Fibroblast of villous mesenchyme (primary cell): Measurements from ENCODE around the gene MRPS24. TPM values are rescaled to one million over a fixed set of nuclear protein-coding genes. Genes with fewer than 3 reads are reported as not detected.
"Not testable (repeated sequence)": the region's sequence is repeated elsewhere in the genome, so short reads cannot be mapped to it uniquely, and the experiment has no call there.

Experiments
- DNase-seq: peaks from one replicate; pipeline ENCODE4 v3.0.0-alpha.2; 2010; ENCODE audit warnings: low read depth
- H3K4me3 ChIP-seq: 2 replicates; pipeline ENCODE4 v1.5.1; 2011; ENCODE audit warnings: low read depth, mild to moderate bottlenecking, low read length
- total RNA-seq: library from RNA; depleted of rRNA; stranded (reverse); fragments of >200 nt; gene quantifications from 2 replicates; pipeline ENCODE4 v1.2.3, GENCODE V29; 2012
- TF ChIP-seq, protein P1 (sequence below): IDR thresholded peaks from 2 replicates; pipeline ENCODE4 v1.5.1; 2012; ENCODE audit warnings: low read depth, mild to moderate bottlenecking, low read length; ENCODE audit not compliant: insufficient read depth

Gene MRPS24
- total RNA-seq, 1 donor = 112 TPM

DNA sequence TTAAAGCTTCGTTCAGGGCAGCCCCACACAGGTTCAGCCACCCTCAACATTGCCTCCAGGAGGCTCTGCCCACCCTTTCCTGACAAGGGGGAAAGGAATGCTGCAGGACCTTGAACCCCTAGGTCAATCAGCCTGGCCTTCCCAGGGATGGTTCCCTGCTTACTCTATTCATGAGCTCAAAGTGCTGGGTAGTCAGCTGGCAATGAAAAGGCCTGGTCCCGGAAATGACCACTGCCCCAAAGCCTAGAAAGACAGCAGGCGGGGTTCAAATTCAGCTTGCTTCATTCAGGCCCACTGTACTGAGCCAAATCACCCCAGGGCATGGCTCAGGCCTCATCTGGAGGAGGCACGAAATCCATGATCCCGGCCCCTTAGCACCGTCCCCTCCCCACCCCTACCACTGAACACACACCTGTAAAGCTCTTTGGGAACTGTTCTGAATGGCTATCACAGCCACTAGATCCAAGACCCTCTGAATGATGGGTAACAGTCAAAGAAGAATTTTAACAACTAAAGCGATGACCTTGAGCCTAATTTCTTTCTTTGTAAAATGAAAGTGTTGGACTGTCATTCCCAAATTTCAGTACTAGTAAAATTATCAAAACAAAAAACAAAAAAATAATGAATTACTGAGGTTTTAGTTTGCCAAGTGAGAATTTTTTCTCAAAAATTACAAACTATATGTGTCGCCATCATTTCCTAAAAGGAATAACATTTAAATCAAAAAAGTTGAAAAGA is 36.1 kb upstream of the MRPS24 start:
- TF ChIP-seq, protein P1, sequence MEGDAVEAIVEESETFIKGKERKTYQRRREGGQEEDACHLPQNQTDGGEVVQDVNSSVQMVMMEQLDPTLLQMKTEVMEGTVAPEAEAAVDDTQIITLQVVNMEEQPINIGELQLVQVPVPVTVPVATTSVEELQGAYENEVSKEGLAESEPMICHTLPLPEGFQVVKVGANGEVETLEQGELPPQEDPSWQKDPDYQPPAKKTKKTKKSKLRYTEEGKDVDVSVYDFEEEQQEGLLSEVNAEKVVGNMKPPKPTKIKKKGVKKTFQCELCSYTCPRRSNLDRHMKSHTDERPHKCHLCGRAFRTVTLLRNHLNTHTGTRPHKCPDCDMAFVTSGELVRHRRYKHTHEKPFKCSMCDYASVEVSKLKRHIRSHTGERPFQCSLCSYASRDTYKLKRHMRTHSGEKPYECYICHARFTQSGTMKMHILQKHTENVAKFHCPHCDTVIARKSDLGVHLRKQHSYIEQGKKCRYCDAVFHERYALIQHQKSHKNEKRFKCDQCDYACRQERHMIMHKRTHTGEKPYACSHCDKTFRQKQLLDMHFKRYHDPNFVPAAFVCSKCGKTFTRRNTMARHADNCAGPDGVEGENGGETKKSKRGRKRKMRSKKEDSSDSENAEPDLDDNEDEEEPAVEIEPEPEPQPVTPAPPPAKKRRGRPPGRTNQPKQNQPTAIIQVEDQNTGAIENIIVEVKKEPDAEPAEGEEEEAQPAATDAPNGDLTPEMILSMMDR = no peak
- peak; percentile 30 for DNase-seq
- H3K4me3 ChIP-seq = peak overlapping the region; percentile 71

DNA sequence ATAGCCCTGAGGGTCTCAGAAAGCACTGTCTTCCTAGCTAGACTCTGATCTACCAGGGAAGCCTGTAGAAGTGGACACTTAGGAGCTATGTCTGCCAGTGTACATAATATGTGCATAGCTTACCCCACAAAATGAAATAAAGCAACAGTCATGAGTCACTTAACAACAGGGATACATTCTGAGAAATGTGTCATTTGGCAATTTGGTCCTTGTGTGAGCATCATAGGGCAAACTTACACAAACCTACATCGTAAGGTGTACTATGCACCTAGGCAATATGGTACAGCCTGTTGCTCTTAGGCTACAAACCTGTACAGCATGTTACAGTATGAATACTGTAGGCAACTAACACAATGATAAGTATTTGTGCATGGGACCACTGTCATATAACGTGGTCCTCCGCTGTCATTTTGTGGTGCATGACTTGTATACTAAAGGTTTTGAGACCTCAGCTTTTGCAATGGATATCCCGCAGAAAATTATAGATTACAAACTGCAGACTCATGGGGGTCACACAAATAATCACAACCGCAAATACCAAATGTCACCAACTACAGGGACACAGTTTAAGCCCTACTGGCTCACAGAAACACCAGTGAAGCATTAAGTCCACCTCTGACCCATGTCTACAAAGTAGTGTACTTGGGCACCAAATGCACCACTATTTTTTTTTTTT is 35.4 kb upstream of the MRPS24 start:
- TF ChIP-seq, protein P1 = no peak
- H3K4me3 ChIP-seq = peak overlapping the region; percentile 71
- DNase-seq = no peak

DNA sequence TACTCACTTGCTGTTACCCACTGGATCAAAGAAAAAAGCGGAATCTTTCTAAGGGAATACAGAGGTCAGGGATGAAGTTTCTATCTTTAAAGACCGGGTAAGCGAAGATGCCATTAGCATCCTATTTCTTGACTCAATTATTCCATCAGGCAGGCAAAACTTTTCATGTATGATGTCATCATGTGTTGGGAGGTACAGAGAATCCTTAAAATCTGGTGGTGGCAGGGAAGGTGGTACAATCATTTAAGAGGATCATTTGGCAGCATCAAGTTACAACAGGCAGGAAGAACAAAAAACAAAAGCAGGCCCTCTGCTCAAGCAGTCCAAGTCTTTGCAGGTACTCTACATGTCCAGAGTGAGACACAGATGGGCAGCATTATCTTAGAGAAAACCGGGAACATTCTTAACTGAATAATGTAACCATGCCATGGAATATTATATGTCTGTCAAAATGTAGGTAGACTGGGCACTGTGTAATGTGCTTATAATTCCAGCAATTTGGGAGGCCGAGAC is 33.3 kb upstream of the MRPS24 start:
- no peak for DNase-seq
- TF ChIP-seq, protein P1 = no peak
- no peak overlapping the region for H3K4me3 ChIP-seq

DNA sequence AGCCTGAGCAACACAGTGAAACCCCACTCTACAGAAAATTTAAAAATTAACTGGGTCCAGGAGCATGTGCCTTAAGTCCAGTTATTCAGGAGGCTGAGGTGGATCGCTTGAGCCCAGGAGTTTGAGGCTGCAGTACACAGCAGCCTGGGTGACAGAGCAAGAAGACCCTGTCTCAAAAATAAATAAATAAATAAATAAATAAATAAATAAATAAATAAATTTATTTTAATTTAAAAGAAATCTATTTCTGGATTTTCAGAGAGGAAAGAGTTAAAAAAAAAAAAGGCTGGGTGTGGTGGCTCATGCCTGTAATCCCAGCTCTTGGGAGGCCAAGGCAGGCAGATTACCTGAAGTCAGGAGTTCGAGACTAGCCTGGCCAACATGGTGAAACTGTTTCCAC is 29.3 kb upstream of the MRPS24 start:
- DNase-seq, H3K4me3 ChIP-seq: not testable (repeated sequence)

DNA sequence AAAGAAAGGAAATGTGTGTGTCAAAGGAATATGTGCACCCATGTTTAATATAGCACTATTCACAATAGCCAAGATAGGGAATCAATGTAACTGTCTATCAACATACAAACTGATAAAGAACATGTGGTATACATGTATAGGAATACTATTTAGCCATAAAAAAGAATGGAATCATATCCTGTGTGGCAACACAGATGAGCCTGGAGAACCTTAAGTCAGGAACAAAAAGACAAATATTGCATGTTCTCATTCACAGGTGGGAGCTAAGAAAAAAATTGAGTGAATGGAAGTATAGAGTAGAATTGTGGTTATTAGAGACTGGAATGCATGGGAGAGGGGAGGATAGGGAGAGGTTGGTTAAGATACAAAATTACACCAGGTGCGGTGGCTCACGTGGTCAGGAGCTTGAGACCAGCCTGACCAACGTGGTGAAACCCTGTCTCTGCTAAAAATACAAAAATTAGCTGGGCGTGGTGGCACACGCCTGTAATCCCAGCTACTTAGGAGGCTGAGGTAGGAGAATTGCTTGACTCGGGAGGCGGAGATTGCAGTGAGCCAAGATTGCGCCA is 26.6 kb upstream of the MRPS24 start:
- no peak for DNase-seq
- TF ChIP-seq, protein P1 = no peak

DNA sequence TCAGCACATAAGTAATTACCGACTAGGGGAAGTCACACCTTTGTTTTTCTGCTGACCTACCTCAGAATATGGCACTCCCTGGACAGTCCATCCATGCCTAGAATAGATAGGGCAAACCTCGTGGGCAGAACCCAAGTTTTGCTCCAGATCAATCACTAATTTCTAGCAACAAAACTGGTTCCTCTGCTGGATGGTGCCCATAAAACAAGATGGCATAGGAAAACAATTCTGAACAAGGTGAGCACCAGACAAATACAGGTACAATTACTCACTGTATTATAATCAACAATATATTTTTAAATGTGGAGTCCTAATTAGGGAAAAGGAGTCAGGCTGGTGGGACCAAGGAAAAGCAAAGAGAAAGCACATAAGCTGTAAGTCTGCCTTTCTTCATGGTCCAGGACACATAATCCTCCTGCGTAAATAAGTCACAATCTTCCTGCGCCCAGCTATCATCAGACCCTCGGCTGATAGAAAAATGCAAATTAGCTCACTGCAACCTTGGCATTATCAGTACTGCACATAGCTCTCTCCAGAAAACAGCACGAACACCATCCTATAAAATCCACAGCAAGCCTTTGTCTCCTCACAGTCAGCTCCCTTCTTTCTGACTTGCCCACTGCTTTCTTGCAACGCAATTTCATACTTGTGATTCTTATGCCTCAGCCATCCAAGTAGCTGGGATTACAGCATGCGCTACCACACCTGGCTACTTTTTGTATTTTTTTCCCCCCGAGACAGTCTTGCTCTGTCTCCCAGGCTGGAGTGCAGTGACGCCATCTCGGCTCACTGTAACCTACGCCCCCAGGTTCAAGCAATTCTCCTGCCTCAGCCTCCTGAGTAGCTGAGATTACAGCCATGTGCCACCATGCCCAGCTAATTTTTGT is 22.0 kb upstream of the MRPS24 start:
- no peak overlapping the region for H3K4me3 ChIP-seq
- DNase-seq = peak; percentile 71
- TF ChIP-seq, protein P1 = no peak

More for the DNA sequence above, 26.6 kb upstream of the MRPS24 start:
- H3K4me3 ChIP-seq = no peak overlapping the region

DNA sequence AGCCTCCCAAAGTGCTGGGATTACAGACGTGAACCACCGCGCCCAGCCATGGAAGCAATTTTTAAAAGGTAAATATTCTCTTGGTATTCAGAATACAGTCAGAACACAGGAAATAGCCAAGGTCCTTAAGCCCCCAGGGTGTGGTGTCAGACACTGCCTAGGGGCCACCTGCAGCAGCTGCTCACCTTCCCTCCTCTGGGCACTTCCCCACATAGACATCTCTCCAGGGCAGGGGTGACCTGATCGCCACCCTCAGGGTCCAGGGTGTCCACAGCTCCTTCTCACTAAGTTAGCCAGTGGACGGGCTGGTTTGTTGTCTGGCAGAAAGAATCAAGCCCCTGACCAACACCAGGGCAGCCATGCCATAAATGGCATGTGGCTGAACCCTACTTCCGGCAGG is 21.2 kb upstream of the MRPS24 start:
- H3K4me3 ChIP-seq = no peak overlapping the region
- no peak for DNase-seq
- TF ChIP-seq, protein P1 = no peak
